Urinary bladder (tissue), 4 donors: ENCODE measurements around the gene C4orf36. TPM values are rescaled to one million over a fixed set of nuclear protein-coding genes. Genes with fewer than 3 reads are reported as not detected.

Source experiments
- DNase-seq: peaks from one replicate; pipeline ENCODE4 v3.0.0-alpha.2; 2015; ENCODE audit errors: extremely low spot score
- H3K27ac ChIP-seq: one replicate; pipeline ENCODE4 v1.5.1; 2013; ENCODE audit warnings: low read depth, mild to moderate bottlenecking, moderate library complexity
- H3K36me3 ChIP-seq: one replicate; pipeline ENCODE4 v1.6.1; 2013; ENCODE audit warnings: mild to moderate bottlenecking, moderate library complexity; ENCODE audit not compliant: insufficient read depth
- H3K4me1 ChIP-seq: one replicate; pipeline ENCODE4 v1.6.1; 2013; ENCODE audit warnings: mild to moderate bottlenecking, moderate library complexity; ENCODE audit not compliant: insufficient read depth
- H3K4me3 ChIP-seq: one replicate; pipeline ENCODE4 v1.5.1; 2013; ENCODE audit warnings: low read depth, low read length
- WGBS: extraction: QIAGEN DNeasy Blood & Tissue Kit; methylation state at CpG from one replicate; pipeline ENCODE4 v1.1.7; 2013; 5-methylcytosine and 5-hydroxymethylcytosine counted together
- polyA plus RNA-seq: library from polyadenylated mRNA; stranded (reverse); fragments of 200-250 nt; gene quantifications from one replicate; pipeline ENCODE4 v1.2.3, GENCODE V29; 2013
- total RNA-seq: library from RNA; depleted of rRNA; stranded (reverse); fragments of >200 nt; gene quantifications from one replicate; pipeline ENCODE4 v1.2.3, GENCODE V29; 2014
- donor health status: healthy with polysubstance abuse.
- donor health status: healthy.

The C4orf36 gene
- total and polyA plus RNA-seq, 2 donors = 0.63 to 0.96 TPM

GRCh38 chr4:86926435-86927086 lies 34.3 kb upstream of the C4orf36 start:
- Histone ChIP-seq H3K4me3 (no peak overlapping the region), H3K36me3 (no peaks in the 10 kb centered on the region), H3K27ac (no peak overlapping the region), H3K4me1 (no peaks in the 10 kb centered on the region)
- DNase-seq = no peak
- WGBS = 85% methylated on average over 6 of the region's 6 CpGs

GRCh38 chr4:86924811-86925210 lies 32.6 kb upstream of the C4orf36 start:
- H3K4me3 ChIP-seq = no peak overlapping the region
- no peak overlapping the region for H3K27ac ChIP-seq
- H3K36me3 ChIP-seq = no peaks in the 10 kb centered on the region
- DNase-seq = no peak
- H3K4me1 ChIP-seq = no peaks in the 10 kb centered on the region
- WGBS = 49% methylated on average over 2 of the region's 2 CpGs

- Histone ChIP-seq H3K4me3 (no peak overlapping the region), H3K36me3 (no peaks in the 10 kb centered on the region), H3K27ac (no peak overlapping the region), H3K4me1 (no peaks in the 10 kb centered on the region)
- no peak for DNase-seq
- 89% methylated on average over 1 of the region's 1 CpG for WGBS
These were observed 29.5 kb upstream of the C4orf36 start for GRCh38 chr4:86921608-86922252.

GRCh38 chr4:86919561-86920223 lies 27.5 kb upstream of the C4orf36 start:
- no peak for DNase-seq
- H3K4me3 ChIP-seq = no peak overlapping the region
- H3K4me1 ChIP-seq = no peaks in the 10 kb centered on the region
- no peaks in the 10 kb centered on the region for H3K36me3 ChIP-seq
- no peak overlapping the region for H3K27ac ChIP-seq
- 95% methylated on average over 4 of the region's 4 CpGs for WGBS

GRCh38 chr4:86918539-86919072 lies 26.4 kb upstream of the C4orf36 start:
- DNase-seq = no peak
- Histone ChIP-seq H3K36me3 (no peaks in the 10 kb centered on the region), H3K27ac (no peak overlapping the region), H3K4me1 (no peaks in the 10 kb centered on the region), H3K4me3 (no peak overlapping the region)
- 55% methylated on average over 3 of the region's 3 CpGs for WGBS

GRCh38 chr4:86917212-86918039 lies 25.2 kb upstream of the C4orf36 start:
- WGBS = 97% methylated on average over 4 of the region's 4 CpGs
- H3K27ac ChIP-seq = no peak overlapping the region
- no peaks in the 10 kb centered on the region for H3K4me1 ChIP-seq
- H3K36me3 ChIP-seq = no peaks in the 10 kb centered on the region
- DNase-seq = no peak
- H3K4me3 ChIP-seq = no peak overlapping the region

GRCh38 chr4:86916392-86916791 lies 24.2 kb upstream of the C4orf36 start:
- Histone ChIP-seq H3K4me3 (no peak overlapping the region), H3K27ac (no peak overlapping the region), H3K36me3 (no peaks in the 10 kb centered on the region), H3K4me1 (no peaks in the 10 kb centered on the region)
- 29% methylated on average over 1 of the region's 1 CpG for WGBS
- no peak for DNase-seq

GRCh38 chr4:86910820-86911684 lies 18.8 kb upstream of the C4orf36 start:
- WGBS = 81% methylated on average over 7 of the region's 7 CpGs
- no peaks in the 10 kb centered on the region for H3K36me3 ChIP-seq

GRCh38 chr4:86910369-86910768 lies 18.1 kb upstream of the C4orf36 start:
- Histone ChIP-seq H3K36me3 (no peaks in the 10 kb centered on the region), H3K4me3 (no peak overlapping the region), H3K4me1 (no peaks in the 10 kb centered on the region), H3K27ac (no peak overlapping the region)
- 88% methylated on average over 5 of the region's 5 CpGs for WGBS
- DNase-seq = no peak

More at GRCh38 chr4:86910820-86911684, 18.8 kb upstream of the C4orf36 start:
- Histone ChIP-seq H3K4me3 (no peak overlapping the region), H3K27ac (no peak overlapping the region), H3K4me1 (no peaks in the 10 kb centered on the region)
- no peak for DNase-seq

GRCh38 chr4:86909546-86910295 lies 17.5 kb upstream of the C4orf36 start:
- DNase-seq = no peak
- no peak overlapping the region for H3K27ac ChIP-seq
- no peak overlapping the region for H3K4me3 ChIP-seq
- H3K4me1 ChIP-seq = no peaks in the 10 kb centered on the region
- 41% methylated on average over 8 of the region's 8 CpGs for WGBS
- H3K36me3 ChIP-seq = no peaks in the 10 kb centered on the region

GRCh38 chr4:86908251-86908657 lies 16.0 kb upstream of the C4orf36 start:
- Histone ChIP-seq H3K27ac (no peak overlapping the region), H3K36me3 (no peaks in the 10 kb centered on the region), H3K4me1 (no peaks in the 10 kb centered on the region), H3K4me3 (no peak overlapping the region)
- no peak for DNase-seq
- 10% methylated on average over 2 of the region's 2 CpGs for WGBS

- Histone ChIP-seq H3K4me1 (no peaks in the 10 kb centered on the region), H3K27ac (no peak overlapping the region), H3K4me3 (no peak overlapping the region), H3K36me3 (no peaks in the 10 kb centered on the region)
- WGBS = 96% methylated on average over 3 of the region's 3 CpGs
- no peak for DNase-seq
These were observed 9.6 kb upstream of the C4orf36 start for GRCh38 chr4:86901864-86902263.
